ENCODE measurements around the gene PDE6D. TPM values are rescaled to one million over a fixed set of nuclear protein-coding genes. Genes with fewer than 3 reads are reported as not detected.

Gene PDE6D
- total RNA-seq: 10 to 100 TPM; 16.6 to 18.8 TPM
- long read RNA-seq, partial matches to known transcripts: 0 of 4 reads
- long read RNA-seq, other reads (novel, unspliced or antisense): 0 of 4 reads

DNA sequence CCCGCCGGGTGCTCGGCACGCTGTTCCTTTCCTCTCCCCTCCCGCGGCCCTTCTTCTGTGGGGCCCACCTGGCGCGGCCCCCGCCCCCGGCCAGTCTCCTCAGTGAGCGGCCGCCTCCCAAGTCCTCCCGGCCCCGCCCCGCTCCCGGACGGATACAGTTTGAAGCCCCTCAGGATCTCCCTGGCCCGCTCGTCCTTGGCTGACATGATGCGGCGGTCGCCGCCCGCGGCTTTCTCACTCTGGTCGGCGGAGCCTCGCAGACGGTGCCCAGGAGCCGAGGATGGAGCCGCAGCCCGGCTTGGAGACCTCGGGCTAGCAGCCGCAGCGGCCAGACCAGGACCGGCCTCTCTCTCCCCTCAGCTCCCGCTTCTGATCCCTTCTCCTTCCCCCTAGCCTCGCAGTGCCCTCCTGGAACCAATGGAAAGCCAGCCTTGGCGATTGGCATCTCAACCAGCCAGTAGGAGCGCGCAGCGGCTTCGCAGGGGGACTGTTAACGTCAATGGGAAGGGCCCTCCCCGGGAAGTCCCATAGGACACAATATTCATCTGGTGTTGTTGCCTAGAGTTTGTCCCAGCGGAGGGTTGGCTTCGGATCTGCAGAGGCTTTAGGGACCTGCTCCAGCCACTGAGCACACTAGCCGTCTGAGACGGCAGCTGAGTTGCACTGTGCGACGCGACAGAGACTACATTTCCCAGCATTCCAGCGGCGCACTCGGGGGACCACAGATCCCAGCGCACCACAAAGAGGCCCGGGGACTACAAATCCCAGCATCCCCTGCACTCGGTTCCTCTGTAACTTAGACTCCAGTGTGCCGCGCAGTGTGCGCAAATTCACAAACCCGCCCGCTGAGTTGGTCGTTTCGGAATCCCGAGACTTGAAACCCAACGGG, at the start of gene PDE6D:
TSS of gene PDE6D (minus strand) at position 374 of the 889 bp plus-strand sequence. CDS start at position 206, 168 bp downstream.
- peak; percentile 97 for DNase-seq
- intact Hi-C loops (cut with DNase I): no loop called here
- peak; percentile 97 to 98 for ATAC-seq

DNA sequence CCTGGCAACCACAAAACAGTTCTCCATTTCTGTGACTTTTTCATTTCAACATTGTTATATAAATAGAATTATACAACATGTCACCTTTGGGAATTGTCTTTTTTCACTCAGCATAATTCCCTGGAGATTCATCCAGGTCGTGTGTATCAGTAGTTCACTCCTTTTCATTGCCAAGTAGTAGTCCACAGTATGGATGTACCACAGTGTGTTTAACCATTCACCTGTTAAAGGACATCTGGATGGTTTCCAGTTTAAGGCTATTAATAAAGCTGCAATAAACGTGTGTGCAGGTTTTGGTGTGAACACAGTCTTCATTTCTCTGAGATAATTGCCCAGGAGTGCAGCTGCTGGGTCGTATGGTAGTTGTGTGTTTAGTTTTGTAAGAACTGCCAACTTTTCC, 40.8 kb upstream of the PDE6D start:
- intact Hi-C loops (cut with DNase I): no loop called here
- DNase-seq: no peak
- no peak for ATAC-seq

DNA sequence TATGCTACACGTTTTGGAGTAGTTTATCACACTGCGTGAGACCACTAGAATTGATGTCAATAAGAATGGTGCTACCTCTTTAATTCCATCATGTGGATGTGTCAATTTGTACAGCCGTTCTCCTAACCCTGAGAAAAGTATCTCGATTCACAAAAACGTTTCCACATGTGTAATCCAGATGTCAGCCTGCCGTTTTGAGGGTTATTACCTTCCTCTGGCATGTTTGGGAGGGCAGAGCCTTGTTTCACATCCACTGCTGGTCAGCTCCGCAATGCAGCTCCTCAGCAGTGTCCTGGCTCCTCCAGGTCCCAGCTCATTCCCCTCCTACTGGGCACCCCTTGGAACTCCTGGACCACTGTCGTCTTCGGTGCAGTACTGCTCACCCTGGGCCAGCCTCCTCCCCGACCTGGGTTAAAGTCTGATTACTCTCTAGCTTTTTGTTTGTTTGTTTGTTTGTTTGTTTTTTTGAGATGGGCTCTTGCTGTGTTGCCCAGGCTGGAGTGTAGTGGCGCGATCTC, 39.8 kb upstream of the PDE6D start:
- intact Hi-C loops (cut with DNase I): no loop called here
- ATAC-seq (no peak), DNase-seq (no peak)

DNA sequence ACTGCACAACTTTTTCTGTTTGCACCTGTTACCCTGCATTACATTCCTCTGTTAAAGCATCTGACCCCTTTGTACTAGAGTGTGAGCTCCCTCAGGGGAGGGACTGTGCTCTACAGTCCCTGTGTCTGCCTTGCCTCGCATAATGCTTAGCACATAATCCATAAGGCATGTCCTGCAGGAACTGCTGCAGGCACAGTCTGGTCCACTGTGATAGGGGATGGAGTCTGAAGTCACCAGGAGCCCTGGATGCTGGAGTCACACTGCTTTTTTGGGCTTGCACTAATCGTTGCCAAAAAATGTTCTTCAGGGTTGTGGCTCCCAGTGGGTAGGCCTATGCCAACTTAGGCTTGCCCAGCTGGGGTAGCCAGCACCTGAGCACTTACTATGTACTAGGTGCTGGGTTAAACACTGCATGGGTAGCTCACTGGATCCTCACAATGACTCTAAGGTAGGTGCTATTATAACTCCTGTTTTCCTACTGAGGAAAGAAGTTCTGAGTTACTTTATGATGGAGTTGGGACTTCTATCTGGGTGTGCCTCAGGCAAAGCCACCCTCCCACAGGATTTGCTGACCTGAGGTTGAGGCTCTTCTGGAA, 38.5 kb upstream of the PDE6D start:
- DNase-seq: no peak
- ATAC-seq: no peak
- intact Hi-C loops (cut with DNase I): no loop called here

DNA sequence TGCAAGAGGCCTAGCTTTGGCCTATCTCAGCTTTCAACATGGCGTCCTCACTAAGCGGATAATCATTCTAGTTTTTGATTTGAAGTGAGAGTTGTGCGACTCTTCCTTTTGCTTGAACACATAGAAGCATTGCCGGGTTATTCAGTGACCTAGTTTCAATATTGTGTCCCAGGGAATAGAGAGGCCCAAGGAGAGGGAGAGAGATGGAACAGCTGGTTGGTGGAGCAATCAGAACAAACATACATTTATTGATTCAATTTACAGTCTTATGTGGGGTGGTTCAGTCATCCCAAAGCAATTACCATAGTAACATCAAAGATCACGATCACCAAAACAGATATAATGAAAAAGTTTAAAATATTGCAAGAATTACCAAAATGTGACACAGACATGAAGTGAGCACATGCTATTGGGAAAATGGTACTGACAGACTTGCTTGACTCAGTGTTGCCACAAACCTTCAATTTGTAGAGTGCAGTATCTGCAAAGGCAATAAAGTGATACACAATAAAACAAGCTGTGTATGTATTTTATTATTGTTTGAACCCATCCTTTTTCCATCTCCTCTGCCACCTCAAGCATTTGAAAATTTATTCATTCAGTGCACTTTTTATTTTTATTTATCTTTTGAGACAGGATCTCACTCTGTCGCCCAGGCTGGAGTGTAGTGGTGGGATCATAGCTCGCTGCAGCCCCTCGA, 35.4 kb upstream of the PDE6D start:
- ATAC-seq: no peak
- DNase-seq: no peak
- intact Hi-C loops (cut with DNase I): no loop called here

DNA sequence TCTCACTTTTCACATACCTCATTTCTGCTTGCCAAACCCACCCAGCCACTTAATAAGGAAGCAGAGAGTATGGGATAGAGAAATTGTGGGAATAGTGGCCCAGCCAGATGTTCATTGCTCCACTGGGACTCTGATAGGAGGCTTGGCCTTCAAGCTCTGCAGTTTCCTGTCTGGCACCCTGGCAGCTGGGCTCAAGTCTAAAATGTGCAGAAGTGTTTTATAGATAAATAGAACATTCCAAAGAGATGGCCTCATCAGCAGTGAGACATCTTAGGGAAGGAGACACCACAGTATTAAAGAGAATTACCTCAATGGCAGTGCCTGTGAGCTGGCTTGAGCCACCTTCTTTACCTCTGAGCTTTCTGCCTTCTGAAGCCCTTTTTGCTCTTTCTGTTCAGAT, 29.8 kb upstream of the PDE6D start:
- ATAC-seq: peak in 1 of 2 donors; percentile 58
- intact Hi-C loops (cut with DNase I): no loop called here
- DNase-seq: no peak

DNA sequence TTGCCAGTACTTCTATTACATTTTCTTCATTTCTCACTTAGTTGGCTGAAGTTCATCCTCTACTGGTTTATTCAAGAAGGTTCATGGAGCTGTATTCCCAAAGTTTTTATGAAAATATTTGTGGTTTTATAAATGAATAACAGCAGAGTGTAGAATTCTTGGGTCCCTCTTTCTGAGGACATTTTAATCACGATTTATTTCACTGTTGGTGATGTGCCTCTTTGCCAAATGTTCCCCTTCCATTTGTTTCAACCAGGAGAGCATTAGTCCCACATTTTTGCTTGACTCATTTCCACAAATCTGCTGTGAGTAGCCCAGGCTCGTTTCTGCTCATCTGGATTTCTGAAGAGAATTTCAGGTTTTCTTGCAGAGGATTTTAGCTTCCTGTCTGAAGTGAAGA, 25.9 kb upstream of the PDE6D start:
- intact Hi-C loops (cut with DNase I): no loop called here
- DNase-seq: no peak
- no peak for ATAC-seq

DNA sequence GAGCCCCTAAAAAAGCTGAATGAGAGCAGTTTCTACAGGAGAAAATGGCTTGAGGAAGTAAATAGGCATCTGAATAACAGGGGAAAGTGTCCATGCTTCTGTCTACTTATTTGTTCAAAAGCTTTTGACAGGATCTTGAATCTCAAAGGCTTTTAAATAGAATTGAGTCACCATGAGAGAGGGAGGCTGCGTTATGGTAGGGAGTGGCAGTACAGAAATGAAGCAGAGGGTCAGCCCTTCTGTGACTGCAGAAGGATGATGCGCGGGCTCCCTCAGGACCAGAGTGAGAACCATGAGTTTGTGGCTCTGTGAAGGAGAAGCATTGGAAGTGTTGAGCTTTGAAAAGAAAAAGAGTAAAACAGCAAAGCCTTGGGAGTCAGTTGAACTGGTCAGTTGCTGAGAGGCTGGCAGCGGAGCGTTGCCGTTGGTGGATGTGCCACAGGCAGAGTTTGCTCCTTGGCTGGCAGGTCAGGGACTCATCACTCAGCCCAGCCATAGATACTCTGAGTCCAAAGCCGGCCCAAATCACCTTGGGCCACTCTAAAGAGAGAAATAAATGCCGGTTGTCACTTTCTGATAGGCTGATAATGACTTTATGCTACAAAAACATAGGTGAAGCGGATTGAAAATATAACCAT, 22.5 kb upstream of the PDE6D start:
- DNase-seq (no peak), ATAC-seq (no peak)
- intact Hi-C loops (cut with DNase I): no loop called here

DNA sequence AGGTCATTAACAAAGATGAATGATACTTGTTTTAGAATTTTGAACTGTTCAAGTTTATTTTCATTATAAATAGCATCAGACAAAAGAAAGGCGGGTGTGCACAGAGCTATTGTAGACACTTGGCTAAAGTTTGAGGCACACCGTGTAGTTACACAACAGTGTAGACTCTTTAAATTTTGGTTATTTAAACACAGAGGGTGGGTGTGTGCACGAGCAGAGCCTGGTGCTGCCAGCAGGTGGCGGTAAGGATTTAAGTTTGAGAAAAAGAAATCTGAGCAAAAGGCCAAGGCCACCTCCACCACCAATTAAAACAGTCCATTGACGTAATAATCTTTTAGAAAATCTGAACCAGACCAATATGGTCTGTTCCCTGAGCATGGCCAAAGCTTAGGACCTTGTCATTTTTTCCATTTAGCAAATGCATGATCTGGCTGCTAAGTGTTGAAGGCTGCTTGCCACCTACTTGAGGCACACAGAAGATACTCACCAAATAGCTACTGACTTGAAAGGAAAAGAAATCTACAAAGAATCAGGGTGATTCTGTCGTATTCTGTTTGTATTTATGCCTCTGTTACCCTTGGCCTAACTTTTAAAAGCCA, 19.5 kb upstream of the PDE6D start:
- intact Hi-C loops (cut with DNase I): no loop called here
- DNase-seq (no peak), ATAC-seq (no peak)

DNA sequence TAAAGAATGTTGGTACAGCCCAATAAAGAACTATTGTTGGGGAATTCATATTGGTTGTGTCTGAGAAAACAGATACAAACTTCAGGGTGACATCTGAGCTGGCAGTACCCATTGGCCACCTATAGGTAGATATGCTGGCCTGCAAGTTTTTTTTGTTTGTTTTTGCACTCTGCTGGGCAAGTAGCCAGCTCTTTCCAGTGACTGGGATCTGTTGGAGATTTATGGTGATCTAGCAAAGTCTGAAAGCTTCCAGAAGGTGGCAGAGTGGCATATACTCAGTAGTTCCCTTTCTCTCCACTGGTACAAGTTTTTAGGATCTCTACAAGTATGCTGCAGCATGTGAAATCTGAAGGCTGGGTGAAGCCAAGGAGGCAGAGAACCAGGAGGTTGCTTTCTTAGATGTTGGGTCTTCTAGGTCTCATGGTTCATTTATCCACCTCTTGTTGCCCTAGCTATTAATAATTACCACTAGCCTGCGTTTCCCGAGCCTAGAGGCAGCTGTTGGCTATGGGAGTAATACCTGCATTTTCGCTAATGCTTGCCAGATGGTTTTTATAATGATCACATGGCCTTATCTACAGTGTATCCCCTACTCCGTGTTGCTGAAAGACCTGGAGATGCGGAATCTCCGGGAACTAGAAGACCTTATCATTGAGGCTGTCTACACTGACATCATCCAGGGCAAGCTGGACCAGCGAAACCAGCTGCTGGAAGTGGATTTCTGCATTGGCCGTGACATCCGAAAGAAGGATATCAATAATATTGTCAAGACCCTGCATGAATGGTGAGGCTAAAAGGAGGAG, 14.6 kb upstream of the PDE6D start:
- intact Hi-C loops (cut with DNase I): no loop called here
- ATAC-seq: no peak
- DNase-seq: no peak

DNA sequence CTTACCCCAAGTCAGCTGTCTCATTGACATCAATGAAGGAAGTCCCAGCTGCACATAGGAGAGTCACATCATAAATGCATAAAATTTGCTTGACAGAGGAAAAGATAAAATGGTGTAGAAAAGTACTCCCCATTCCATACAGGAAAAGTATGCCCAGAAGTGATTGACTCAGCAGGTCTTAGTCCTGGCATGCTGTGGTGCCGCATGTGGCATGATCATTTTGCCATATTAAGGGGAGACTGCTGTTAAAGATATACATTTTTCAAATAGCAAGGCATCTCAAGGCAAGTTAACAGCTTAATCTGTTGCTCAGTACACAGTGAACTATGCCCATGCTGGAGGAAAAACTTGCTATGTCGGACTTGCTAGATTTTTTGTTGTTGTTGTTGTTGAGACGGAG, 13.3 kb upstream of the PDE6D start:
- intact Hi-C loops (cut with DNase I): no loop called here
- DNase-seq (no peak), ATAC-seq (no peak)

DNA sequence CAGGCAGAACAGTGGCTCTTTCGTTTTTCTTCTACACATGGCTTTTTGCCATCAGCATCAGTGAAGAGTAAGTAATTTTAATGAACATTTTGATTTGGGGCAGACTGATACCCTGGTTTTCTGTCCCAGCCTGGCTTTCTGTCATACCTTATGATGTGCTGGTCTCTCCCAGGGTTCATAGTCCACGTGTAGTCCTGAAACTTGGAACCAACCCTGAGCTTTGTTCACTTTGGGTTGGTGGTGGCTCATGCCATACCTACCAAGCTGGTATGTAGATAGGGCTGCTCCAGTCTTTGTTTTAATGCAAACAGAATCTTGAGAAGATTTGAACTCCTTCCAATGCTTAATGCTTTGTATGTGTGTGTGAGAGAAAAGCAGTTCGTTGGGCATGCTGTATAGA, 10.0 kb upstream of the PDE6D start:
- intact Hi-C loops (cut with DNase I): no loop called here
- DNase-seq (no peak), ATAC-seq (no peak)

DNA sequence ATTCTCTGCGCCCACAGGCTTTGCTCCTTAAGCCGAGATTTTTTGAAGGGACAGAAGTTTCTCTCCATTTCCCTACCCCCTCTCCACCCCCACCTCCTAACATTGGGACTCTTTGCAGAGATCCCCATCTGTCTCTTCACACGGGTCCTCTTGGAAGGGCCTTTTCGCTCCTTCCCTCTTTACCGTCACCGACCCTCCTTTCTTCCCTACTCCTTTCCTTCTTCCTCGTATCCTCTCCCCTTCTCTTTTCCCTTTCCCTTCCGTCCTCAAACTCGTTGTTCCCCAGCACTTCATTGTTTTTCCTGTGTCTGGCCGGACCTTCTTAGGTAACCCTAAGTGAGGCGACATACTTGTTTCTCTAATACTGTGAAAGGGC, 5.8 kb upstream of the PDE6D start:
- no peak for ATAC-seq
- DNase-seq: no peak

DNA sequence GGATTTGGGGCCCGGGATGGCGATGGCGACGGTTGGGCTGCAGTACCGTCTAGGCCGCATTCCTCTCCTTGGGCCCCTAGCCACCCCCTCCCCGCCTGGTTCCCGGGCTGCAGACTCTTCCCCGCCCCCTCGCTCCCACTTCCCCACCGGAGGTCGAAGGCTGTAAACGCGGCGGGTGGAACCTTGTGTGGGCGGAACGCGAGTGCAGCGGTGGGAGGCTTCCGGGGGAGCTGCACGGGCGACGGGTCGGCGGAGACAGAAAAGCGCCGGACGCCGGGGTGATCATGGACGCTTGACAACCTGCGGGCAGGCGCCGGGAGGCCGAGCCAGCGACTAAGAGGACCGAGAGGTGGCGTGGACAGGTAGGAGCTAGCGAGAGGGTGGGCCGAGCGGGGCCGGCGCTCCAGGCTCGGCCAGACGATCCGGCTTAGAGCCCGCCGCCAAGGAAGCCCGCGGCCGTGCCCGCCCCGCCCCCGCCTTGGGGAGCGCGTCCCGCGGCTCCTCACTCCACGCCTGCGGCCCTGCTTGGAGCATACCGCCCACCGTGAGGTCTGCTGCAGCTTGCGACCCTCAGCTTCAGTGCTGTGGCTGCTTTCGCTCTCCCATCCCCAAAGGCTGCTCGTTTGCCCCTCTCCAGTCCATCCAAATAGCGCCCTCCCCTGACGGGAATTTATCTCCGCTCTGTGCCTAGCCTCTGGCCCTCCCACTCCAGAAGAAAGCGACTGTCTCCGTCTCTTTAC, 5.3 kb upstream of the PDE6D start, which contains the start of gene COPS7B:
TSS of gene COPS7B (plus strand) at position 269 of the 740 bp plus-strand sequence. CDS start 2,126 bp downstream, outside the sequence.
- DNase-seq (peak; percentile 86), ATAC-seq (peak; percentile 66 to 71)
- intact Hi-C loops (cut with DNase I): no loop called here

More for the DNA sequence above, 5.8 kb upstream of the PDE6D start:
- intact Hi-C loops (cut with DNase I): no loop called here

DNA sequence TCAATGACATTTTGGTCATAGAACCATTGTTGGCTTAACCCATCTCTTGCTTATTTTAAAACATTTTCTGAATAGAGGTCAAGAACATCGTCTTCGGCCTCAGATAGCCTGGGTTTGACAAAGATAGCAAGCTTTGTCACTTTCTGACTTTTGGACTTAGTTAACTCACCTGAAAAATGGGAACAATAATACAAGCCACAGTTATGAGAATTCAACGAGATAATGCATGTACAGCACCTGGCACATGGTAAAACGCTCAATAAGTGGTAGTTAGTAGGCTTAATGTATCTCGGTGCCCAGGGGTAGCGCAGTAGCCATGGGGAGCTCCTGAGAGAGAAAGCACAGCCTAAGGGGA, 4.7 kb upstream of the PDE6D start:
- intact Hi-C loops (cut with DNase I): no loop called here
- no peak for DNase-seq
- no peak for ATAC-seq

DNA sequence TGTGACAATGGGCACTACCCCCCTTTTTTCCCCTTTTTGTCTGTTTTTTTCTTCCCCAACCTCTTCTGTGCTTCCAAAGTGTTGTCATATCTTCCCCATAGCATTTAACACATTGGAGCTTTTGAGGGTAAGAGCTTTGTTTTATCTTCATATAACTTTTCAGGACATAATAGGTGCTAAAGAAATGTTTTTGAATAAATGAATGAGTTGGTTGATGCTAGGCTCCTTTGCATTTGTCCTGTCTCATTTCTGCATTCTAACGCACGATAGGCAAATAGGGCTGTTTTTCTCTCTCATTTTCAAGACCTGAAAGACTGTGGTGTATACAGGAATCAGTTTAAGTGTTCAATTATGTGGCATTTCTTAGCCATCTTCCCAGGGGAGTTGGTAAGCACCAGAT, 4.3 kb upstream of the PDE6D start:
- intact Hi-C loops (cut with DNase I): no loop called here
- DNase-seq: no peak
- ATAC-seq: no peak

All from left cardiac atrium (tissue), 4 donors.